Tracheal epithelial cell (primary cell): ENCODE data around the gene BEST1. TPM values are rescaled to one million over a fixed set of nuclear protein-coding genes. Genes with fewer than 3 reads are reported as not detected.

ENCODE experiments used
- total RNA-seq: library from RNA; depleted of rRNA; stranded (reverse); fragments of >200 nt; gene quantifications from 2 replicates; pipeline ENCODE4 v1.2.1, GENCODE V29; 2014

The BEST1 gene
- total RNA-seq: 1.5 and 1.7 TPM in 2 replicates

GRCh38 chr11:61950035-61950547, at the start of gene BEST1:
BEST1 (plus strand) TSS chr11:61950351; CDS start chr11:61951807, 1,456 bp downstream.

GRCh38 chr11:61917334-61918109, 32.6 kb upstream of the BEST1 start, which contains the start of gene RAB3IL1:
RAB3IL1 (minus strand) TSS chr11:61917566; CDS start chr11:61917367, 199 bp downstream.

DNA sequence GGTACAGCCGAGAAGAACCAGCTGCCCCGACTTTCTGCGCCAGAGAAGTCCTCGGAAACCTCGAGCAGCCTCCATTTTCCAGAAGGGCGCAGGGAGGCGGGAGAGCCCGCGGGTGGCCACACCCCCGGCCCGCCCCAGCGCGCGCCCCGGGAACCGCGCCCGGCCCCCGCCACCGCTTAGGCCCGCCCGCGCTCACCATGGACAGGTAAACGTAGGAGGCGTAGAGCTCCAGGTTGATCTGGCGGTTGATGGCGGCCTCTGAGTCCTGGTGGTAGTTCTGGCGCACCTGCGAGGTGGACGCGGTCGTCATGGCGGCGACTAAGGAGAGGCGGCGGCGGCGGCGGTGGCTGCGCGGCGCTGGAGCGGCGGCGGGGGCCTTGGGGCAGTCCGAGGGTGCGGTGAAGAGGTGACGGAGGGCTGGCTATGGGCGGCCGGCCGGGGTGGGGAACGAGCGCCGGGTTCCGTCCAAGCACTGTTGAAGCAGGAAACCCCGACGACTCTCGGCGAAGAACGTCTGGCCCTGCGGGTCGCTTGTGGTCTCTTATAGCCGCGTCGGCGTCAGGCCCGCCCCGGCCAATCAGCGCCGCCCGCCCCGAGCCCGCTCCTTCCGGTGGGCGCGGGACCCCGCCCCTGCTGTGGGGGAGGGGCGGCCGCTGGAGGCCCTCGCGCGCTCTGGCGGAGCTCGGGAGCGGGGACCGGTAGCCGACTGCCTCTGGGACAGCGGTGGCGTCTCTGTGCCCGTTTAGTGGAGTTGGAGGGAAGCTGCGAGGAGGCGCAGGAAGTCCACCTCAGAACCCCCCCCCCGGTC, 17.2 kb downstream of the BEST1 start, which contains the start of gene FTH1:
Gene FTH1 (minus strand): TSS at position 519 of the 808 bp plus-strand sequence. CDS start 209 bp downstream, at position 310.

Other genes with a start within 250 kb of the BEST1 start
- under 0.01 and 0.72 TPM in 2 replicates for gene MYRF, start 197.7 kb upstream of the BEST1 start, total RNA-seq
- 30.8 and 38.4 TPM in 2 replicates for gene TMEM258, start 157.8 kb upstream of the BEST1 start, total RNA-seq
- 3.2 and 12.5 TPM in 2 replicates for gene FEN1, start 157.4 kb upstream of the BEST1 start, total RNA-seq
- 40.2 and 79.7 TPM in 2 replicates for gene FADS1, start 133.3 kb upstream of the BEST1 start, total RNA-seq
- 63.5 and 143 TPM in 2 replicates for gene FADS2, start 122.1 kb upstream of the BEST1 start, total RNA-seq
- gene FADS3, start 58.8 kb upstream of the BEST1 start, total RNA-seq: 22.6 and 97.4 TPM in 2 replicates
- 1.1 and 1.9 TPM in 2 replicates for gene RAB3IL1, start 32.8 kb upstream of the BEST1 start, total RNA-seq
- gene FTH1, start 17.3 kb downstream of the BEST1 start, total RNA-seq: 1,587 and 1,777 TPM in 2 replicates
- 6.0 and 8.2 TPM in 2 replicates for gene INCENP, start 173.7 kb downstream of the BEST1 start, total RNA-seq
- gene SCGB1D1, start 239.9 kb downstream of the BEST1 start, total RNA-seq: not detected in 2 replicates